HepG2 (cell line): ENCODE measurements around the gene SMURF2.

Experiments
- ADNP ChIP-seq: sonication (generic); formaldehyde crosslinking; IDR thresholded peaks from 2 replicates; pipeline ENCODE4 v1.4.0; 2020; ENCODE audit warnings: missing genetic modification reagents
- FOXA3 ChIP-seq: IDR thresholded peaks from 2 replicates; pipeline ENCODE4 v1.6.1; 2016; ENCODE audit warnings: missing genetic modification reagents, missing compliant biosample characterization
- JARID2 ChIP-seq: sonication (generic); formaldehyde crosslinking; IDR thresholded peaks from 2 replicates; pipeline ENCODE4 v1.8.1; 2023; ENCODE audit warnings: missing genetic modification reagents, inconsistent platforms; ENCODE audit not compliant: insufficient replicate concordance
- KDM3A ChIP-seq: IDR thresholded peaks from 2 replicates; pipeline ENCODE4 v1.6.1; 2018; ENCODE audit warnings: low read depth, missing compliant biosample characterization
- MBD4 ChIP-seq: IDR thresholded peaks from 2 replicates; pipeline ENCODE4 v1.6.1; 2012; ENCODE audit warnings: low read length, inconsistent platforms, borderline replicate concordance
- NRL ChIP-seq: sonication (generic); formaldehyde crosslinking; IDR thresholded peaks from 2 replicates; pipeline ENCODE4 v1.5.0; 2020; ENCODE audit warnings: missing genetic modification reagents, mild to moderate bottlenecking, moderate library complexity, borderline replicate concordance
- RXRA ChIP-seq: sonication (generic); formaldehyde crosslinking; IDR thresholded peaks from 2 replicates; pipeline ENCODE4 v1.5.1; 2020; ENCODE audit warnings: missing genetic modification reagents
- TAF1 ChIP-seq: sonication (generic); formaldehyde crosslinking; IDR thresholded peaks from 2 replicates; pipeline ENCODE4 v1.4.0; 2020; ENCODE audit warnings: missing genetic modification reagents
- TCF7L2 ChIP-seq: IDR thresholded peaks from 2 replicates; pipeline ENCODE4 v1.6.1; 2011; ENCODE audit warnings: mild to moderate bottlenecking, low read depth, low read length, moderate library complexity
- ZNF337 ChIP-seq: sonication (generic); formaldehyde crosslinking; IDR thresholded peaks from 2 replicates; pipeline ENCODE4 v1.5.1; 2020; ENCODE audit warnings: missing genetic modification reagents, low read depth, mild to moderate bottlenecking, borderline replicate concordance
- ZNF552 ChIP-seq: sonication (generic); formaldehyde crosslinking; IDR thresholded peaks from 2 replicates; pipeline ENCODE4 v1.9.0; 2022; ENCODE audit warnings: missing genetic modification reagents, mild to moderate bottlenecking, borderline replicate concordance
- ZNF850 ChIP-seq: sonication (generic); formaldehyde crosslinking; conservative IDR thresholded peaks from 2 replicates; pipeline ENCODE4 v1.9.0; 2021; ENCODE audit warnings: mild to moderate bottlenecking, missing genetic modification reagents
- TF ChIP-seq, protein P1 (sequence below): sonication (generic); formaldehyde crosslinking; IDR thresholded peaks from 2 replicates; pipeline ENCODE4 v1.5.0; 2020; ENCODE audit warnings: mild to moderate bottlenecking, missing genetic modification reagents, moderate library complexity

DNA sequence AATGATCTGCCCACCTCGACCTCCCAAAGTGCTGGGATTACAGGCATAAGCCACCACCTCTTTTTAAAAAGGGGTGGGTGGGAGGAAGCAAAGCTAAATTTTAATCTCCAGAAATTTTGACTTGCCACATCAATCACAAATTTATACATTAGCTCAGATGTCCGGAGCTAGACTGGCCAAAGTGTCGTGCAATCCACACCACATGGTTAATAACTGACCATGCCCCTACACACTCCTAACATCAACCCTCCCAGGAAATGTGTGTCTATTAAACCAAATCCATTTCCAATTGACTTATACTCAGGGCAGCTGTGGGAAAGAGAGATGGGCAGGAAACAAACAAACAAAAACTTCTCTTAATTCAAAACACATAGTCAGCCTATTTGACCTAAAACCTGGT is 29.9 kb downstream of the SMURF2 start:
- TF ChIP-seq RXRA (CRISPR knock-in tag) = no peak
- TF ChIP-seq, protein P1, sequence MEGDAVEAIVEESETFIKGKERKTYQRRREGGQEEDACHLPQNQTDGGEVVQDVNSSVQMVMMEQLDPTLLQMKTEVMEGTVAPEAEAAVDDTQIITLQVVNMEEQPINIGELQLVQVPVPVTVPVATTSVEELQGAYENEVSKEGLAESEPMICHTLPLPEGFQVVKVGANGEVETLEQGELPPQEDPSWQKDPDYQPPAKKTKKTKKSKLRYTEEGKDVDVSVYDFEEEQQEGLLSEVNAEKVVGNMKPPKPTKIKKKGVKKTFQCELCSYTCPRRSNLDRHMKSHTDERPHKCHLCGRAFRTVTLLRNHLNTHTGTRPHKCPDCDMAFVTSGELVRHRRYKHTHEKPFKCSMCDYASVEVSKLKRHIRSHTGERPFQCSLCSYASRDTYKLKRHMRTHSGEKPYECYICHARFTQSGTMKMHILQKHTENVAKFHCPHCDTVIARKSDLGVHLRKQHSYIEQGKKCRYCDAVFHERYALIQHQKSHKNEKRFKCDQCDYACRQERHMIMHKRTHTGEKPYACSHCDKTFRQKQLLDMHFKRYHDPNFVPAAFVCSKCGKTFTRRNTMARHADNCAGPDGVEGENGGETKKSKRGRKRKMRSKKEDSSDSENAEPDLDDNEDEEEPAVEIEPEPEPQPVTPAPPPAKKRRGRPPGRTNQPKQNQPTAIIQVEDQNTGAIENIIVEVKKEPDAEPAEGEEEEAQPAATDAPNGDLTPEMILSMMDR (CRISPR knock-in tag) = no peak
- no peak for TF ChIP-seq MBD4
- no peak for TF ChIP-seq KDM3A
- no peak for TF ChIP-seq TAF1 (CRISPR knock-in tag)
- TF ChIP-seq TCF7L2 = no peak
- no peak for TF ChIP-seq NRL (CRISPR knock-in tag)
- no peak for TF ChIP-seq JARID2
- TF ChIP-seq FOXA3 (CRISPR knock-in tag) = no peak
- no peak for TF ChIP-seq ADNP (CRISPR knock-in tag)
- TF ChIP-seq ZNF337 (CRISPR knock-in tag) = no peak
- TF ChIP-seq ZNF552 (CRISPR knock-in tag) = no peak
- TF ChIP-seq ZNF850 (CRISPR knock-in tag) = no peak
